GM10266 (cell line): ENCODE results near the gene RABGGTA.
"Not testable (repeated sequence)": the region's sequence is repeated elsewhere in the genome, so short reads cannot be mapped to it uniquely, and the experiment has no call there.

Experiments
- DNase-seq: peaks from one replicate; pipeline ENCODE4 v3.0.0; 2012; ENCODE audit errors: extremely low spot score
- CTCF ChIP-seq: IDR thresholded peaks from 2 replicates; pipeline ENCODE4 v1.5.1; 2012; ENCODE audit warnings: mild to moderate bottlenecking, low read depth; ENCODE audit not compliant: control insufficient read depth, insufficient read depth; ENCODE audit errors: missing control alignments

Gene RABGGTA

GRCh38 chr14:24250354-24250753 is 21.0 kb downstream of the RABGGTA start:
- DNase-seq = no peak
- no peak for TF ChIP-seq CTCF

DNA sequence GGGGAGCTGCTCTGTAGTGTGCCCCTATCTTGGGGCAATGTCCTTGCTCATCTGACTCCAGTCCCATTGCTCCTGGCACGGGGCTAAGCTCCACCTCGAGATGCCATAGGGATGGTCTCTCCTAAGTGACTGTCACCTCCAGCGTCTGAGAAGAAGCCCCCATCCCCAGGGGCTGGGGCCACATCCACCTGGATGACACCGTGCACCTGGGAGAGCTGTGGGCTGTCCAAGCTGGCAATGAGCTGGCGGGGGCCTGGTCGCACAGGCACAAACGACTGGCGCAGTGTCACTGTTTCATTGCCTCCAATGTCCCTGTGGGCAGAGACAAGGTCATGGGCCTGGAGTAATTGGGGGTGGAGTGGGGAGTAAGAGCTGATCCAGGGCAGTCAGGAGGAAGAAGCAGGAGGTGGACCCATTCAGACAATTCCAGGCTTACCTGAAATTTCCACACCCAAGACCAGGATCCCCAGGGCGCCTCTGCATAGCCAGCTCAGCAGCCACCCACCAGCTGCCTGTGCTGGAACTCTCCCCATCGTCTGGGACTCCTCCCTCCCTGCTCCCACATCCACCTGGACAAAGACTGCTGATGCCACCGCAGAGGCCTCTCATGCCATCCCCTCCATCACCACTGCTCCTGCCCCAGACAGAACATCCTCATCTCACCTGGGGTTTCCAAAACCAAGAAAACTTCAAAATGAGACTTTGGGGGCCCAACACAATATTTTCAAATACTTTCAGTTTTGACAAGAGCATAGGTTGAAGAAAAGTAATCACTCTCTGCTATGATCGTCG is 22.0 kb downstream of the RABGGTA start:
- TF ChIP-seq CTCF = no peak
- DNase-seq = no peak

DNA sequence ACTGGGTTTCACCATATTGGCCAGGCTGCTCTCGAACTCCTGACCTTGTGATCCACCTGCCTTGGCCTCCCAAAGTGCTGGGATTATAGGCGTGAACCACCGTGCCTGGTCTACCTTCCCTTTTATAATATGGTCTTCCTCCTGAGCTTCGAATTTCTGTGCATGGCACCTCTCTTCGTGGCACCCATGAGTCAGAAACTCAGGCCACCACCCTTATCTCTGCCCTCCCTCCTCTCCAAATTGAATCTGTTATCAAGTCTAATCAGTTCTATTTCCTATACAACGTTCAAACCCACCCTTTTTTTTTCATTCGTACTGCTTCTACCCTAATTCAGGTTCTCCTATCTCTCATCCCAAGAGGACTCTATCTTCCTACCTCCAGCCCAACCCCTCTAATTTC is 24.0 kb downstream of the RABGGTA start:
- no peak for DNase-seq
- no peak for TF ChIP-seq CTCF

DNA sequence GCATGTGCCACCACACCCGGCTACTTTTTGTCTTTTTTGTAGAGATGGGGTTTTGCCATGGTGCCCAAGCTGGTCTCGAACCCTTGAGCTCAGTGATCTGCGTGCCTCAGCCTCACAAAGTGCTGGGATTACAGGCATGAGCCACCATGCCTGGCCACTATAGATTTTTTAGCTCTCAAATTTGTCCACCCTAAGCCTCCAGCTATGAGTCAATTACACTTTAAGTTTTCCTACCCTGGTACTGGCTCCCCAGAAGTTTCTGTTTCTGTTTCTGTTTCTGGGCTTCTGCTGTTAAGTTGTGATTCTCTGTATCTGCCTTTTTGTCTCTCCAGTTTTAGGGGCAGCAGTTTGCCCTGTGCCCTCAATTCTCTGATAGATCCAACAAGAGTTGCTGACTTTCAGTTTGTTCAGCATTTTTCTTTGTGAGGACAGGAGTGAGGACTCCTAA is 24.6 kb downstream of the RABGGTA start:
- no peak for TF ChIP-seq CTCF
- peak; percentile 58 for DNase-seq

GRCh38 chr14:24245350-24245749 is 26.0 kb downstream of the RABGGTA start:
- not testable (repeated sequence) for DNase-seq

GRCh38 chr14:24243336-24243836 is 28.0 kb downstream of the RABGGTA start:
- no peak for TF ChIP-seq CTCF
- no peak for DNase-seq

- peak; percentile 89 for DNase-seq
- peak; percentile 10 for TF ChIP-seq CTCF
These were observed 29.5 kb downstream of the RABGGTA start for GRCh38 chr14:24241829-24242443.
